Natural killer cell (primary cell): ENCODE data around the gene DDRGK1. TPM values are rescaled to one million over a fixed set of nuclear protein-coding genes. Genes with fewer than 3 reads are reported as not detected.

ENCODE experiments used
- ATAC-seq, 3 donors: fragments of 150-1000 bp in 2 of 3; fragments of 200-7000 bp in 1 of 3; cut with Tn5 transposase; 1 replicate in 1 of 3; 2 replicates in 2 of 3; pipeline ENCODE4 v1.10.0; 2021; ENCODE audit warnings: mild to moderate bottlenecking in 2 of 3, moderate library complexity in 2 of 3
- DNase-seq, 2 donors: peaks; one replicate each; pipeline versions ENCODE4 v3.0.0 to v3.0.0-alpha.2; 2013 to 2021; ENCODE audit warnings: mixed read lengths in 1 of 2
- H3K27ac ChIP-seq: one replicate; pipeline ENCODE4 v1.5.1; 2013; ENCODE audit warnings: mild to moderate bottlenecking, low read length
- H3K27me3 ChIP-seq: one replicate; pipeline ENCODE4 v1.6.1; 2013; ENCODE audit warnings: low read length; ENCODE audit not compliant: control insufficient read depth, insufficient read depth
- H3K36me3 ChIP-seq: one replicate; pipeline ENCODE4 v1.6.1; 2013; ENCODE audit warnings: low read length; ENCODE audit not compliant: control insufficient read depth, insufficient read depth
- H3K4me1 ChIP-seq: one replicate; pipeline ENCODE4 v1.6.1; 2013; ENCODE audit warnings: low read length; ENCODE audit not compliant: control insufficient read depth, insufficient read depth
- H3K4me3 ChIP-seq: one replicate; pipeline ENCODE4 v1.5.1; 2013; ENCODE audit warnings: low read length
- H3K9me3 ChIP-seq: one replicate; pipeline ENCODE4 v1.6.1; 2013; ENCODE audit warnings: low read length; ENCODE audit not compliant: control insufficient read depth, insufficient read depth
- H3K27ac Mint-ChIP-seq, 2 donors: one replicate each; pipeline ENCODE4 v1.8.0; 2022; ENCODE audit warnings: mild to moderate bottlenecking in 2 of 2, mixed read lengths in 2 of 2, moderate library complexity in 1 of 2
- H3K27me3 Mint-ChIP-seq, 2 donors: one replicate each; pipeline ENCODE4 v1.8.0; 2022; ENCODE audit warnings: low read depth in 2 of 2, mixed read lengths in 2 of 2
- H3K36me3 Mint-ChIP-seq: one replicate; pipeline ENCODE4 v1.8.0; 2022; ENCODE audit warnings: mixed read lengths
- H3K4me1 Mint-ChIP-seq, 2 donors: one replicate each; pipeline ENCODE4 v1.8.0; 2022; ENCODE audit warnings: mixed read lengths in 2 of 2
- H3K4me3 Mint-ChIP-seq: one replicate; pipeline ENCODE4 v1.8.0; 2022; ENCODE audit warnings: mild to moderate bottlenecking, moderate library complexity, mixed read lengths
- H3K9me3 Mint-ChIP-seq, 2 donors: one replicate each; pipeline ENCODE4 v1.8.0; 2022; ENCODE audit warnings: mixed read lengths in 2 of 2
- WGBS: methylation state at CpG from one replicate; pipeline ENCODE4 v1.1.7; 2013; ENCODE audit warnings: missing lambda C conversion rate; ENCODE audit not compliant: insufficient coverage; 5-methylcytosine and 5-hydroxymethylcytosine counted together
- intact Hi-C: fragments of 100-400 bp; cut with micrococcal nuclease; formaldehyde crosslinking; loops from one replicate; pipeline ENCODE4 v1.14.2; 2022
- total RNA-seq, 4 donors: library from RNA; stranded (reverse); fragments of 120-200 nt in 1 of 4; gene quantifications; one replicate each; pipeline versions ENCODE4 v1.2.3 to v1.2.4, GENCODE V29; 2013 to 2022
- TF ChIP-seq, protein P1 (sequence below): fragments of 200-600 bp; IDR thresholded peaks from one replicate; pipeline ENCODE4 v1.8.0; 2022; ENCODE audit warnings: antibody characterized with exemption

Gene DDRGK1
- total RNA-seq, 3 donors from 2014 or later (not counting 1 experiment from before 2014, with no cell fraction given): 47.8 to 52.6 (median 52.4) TPM

DNA sequence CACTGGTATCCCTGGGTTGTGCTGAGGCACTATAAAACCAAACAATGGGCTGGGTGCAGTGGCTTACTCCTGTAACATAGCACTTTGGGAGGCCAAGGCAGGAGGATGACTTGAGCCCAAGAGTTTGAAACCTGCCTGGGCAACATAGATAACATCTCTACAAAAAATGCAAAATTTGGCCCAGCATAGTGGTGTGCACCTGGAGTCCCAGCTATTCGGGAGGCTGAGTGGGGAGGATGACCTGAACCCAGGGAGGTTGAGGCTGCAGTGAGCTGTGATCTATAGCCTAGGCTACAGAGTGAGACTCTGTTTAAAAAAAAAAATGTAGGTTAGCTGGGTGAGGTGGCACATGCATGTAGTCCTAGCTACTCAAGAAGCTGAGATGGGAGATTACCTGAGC lies 42.2 kb upstream of the DDRGK1 start:
- H3K9me3 ChIP-seq: no peaks in the 10 kb centered on the region
- no peak for DNase-seq
- 100% methylated on average over 1 of the region's 1 CpG for WGBS
- H3K4me3 ChIP-seq: no peak overlapping the region
- intact Hi-C loops: no loop called here
- Mint-ChIP-seq H3K4me3 (peak overlapping the region; percentile 28), H3K27me3 (peaks cover 43 to 50% of the 10 kb centered on the region in 2 donors), H3K27ac (no peak overlapping the region), H3K36me3 (no peaks in the 10 kb centered on the region), H3K4me1 (peaks cover 0 to 5% of the 10 kb centered on the region in 2 donors), H3K9me3 (no peaks in the 10 kb centered on the region)
- no peak overlapping the region for H3K27ac ChIP-seq
- TF ChIP-seq, protein P1, sequence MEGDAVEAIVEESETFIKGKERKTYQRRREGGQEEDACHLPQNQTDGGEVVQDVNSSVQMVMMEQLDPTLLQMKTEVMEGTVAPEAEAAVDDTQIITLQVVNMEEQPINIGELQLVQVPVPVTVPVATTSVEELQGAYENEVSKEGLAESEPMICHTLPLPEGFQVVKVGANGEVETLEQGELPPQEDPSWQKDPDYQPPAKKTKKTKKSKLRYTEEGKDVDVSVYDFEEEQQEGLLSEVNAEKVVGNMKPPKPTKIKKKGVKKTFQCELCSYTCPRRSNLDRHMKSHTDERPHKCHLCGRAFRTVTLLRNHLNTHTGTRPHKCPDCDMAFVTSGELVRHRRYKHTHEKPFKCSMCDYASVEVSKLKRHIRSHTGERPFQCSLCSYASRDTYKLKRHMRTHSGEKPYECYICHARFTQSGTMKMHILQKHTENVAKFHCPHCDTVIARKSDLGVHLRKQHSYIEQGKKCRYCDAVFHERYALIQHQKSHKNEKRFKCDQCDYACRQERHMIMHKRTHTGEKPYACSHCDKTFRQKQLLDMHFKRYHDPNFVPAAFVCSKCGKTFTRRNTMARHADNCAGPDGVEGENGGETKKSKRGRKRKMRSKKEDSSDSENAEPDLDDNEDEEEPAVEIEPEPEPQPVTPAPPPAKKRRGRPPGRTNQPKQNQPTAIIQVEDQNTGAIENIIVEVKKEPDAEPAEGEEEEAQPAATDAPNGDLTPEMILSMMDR: no peak
- peaks cover 11% of the 10 kb centered on the region for H3K4me1 ChIP-seq
- H3K27me3 ChIP-seq: peaks cover 18% of the 10 kb centered on the region
- ATAC-seq: no peak
- H3K36me3 ChIP-seq: no peaks in the 10 kb centered on the region

GRCh38 chr20:3245711-3246110 lies 41.2 kb upstream of the DDRGK1 start:
- peaks cover 48 to 57% of the 10 kb centered on the region in 2 donors for H3K27me3 Mint-ChIP-seq
- TF ChIP-seq, protein P1: no peak

GRCh38 chr20:3245156-3245555 lies 40.7 kb upstream of the DDRGK1 start:
- no peak overlapping the region for H3K4me3 ChIP-seq
- WGBS: no CpG with 5 or more reads among the region's 2 CpGs
- TF ChIP-seq, protein P1: no peak
- H3K4me1 ChIP-seq: peaks cover 12% of the 10 kb centered on the region
- Mint-ChIP-seq H3K27ac (no peak overlapping the region), H3K36me3 (no peaks in the 10 kb centered on the region), H3K9me3 (no peaks in the 10 kb centered on the region), H3K27me3 (peaks cover 50 to 56% of the 10 kb centered on the region in 2 donors), H3K4me1 (peaks cover 0 to 5% of the 10 kb centered on the region in 2 donors), H3K4me3 (no peak overlapping the region)
- DNase-seq (no peak), ATAC-seq (no peak)
- H3K9me3 ChIP-seq: no peaks in the 10 kb centered on the region
- peaks cover 24% of the 10 kb centered on the region for H3K27me3 ChIP-seq
- H3K36me3 ChIP-seq: no peaks in the 10 kb centered on the region
- intact Hi-C loops: no loop called here
- no peak overlapping the region for H3K27ac ChIP-seq

More at GRCh38 chr20:3245711-3246110, 41.2 kb upstream of the DDRGK1 start:
- Mint-ChIP-seq H3K9me3 (no peaks in the 10 kb centered on the region), H3K27ac (no peak overlapping the region), H3K36me3 (no peaks in the 10 kb centered on the region), H3K4me1 (peaks cover 0 to 5% of the 10 kb centered on the region in 2 donors), H3K4me3 (no peak overlapping the region)
- Histone ChIP-seq H3K9me3 (no peaks in the 10 kb centered on the region), H3K27me3 (peaks cover 18% of the 10 kb centered on the region), H3K27ac (no peak overlapping the region), H3K4me1 (peaks cover 11% of the 10 kb centered on the region), H3K4me3 (no peak overlapping the region), H3K36me3 (no peaks in the 10 kb centered on the region)
- DNase-seq (no peak), ATAC-seq (no peak)
- WGBS: 58% methylated on average over 3 of the region's 4 CpGs
- intact Hi-C loops: no loop called here

DNA sequence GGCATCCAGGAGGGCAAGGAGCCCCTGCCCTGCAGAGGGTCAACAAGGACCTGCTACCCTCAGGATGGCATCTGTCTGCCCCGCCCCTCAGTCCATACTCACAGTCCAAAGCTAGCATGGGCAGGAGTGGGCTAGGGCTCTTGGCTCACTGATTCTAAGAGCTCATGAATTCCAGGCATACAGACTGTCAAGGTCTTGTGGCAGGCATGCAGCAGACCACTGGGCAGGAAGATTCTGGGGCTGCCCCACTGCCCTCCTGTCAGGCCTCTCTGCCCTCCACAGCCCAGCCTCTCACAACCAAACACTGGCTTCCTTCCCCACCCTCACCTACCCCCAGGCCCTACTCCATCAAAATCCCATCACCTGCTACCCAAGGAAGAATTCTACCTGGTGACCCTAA lies 40.1 kb upstream of the DDRGK1 start:
- Histone ChIP-seq H3K4me3 (no peak overlapping the region), H3K4me1 (peaks cover 18% of the 10 kb centered on the region), H3K27ac (no peak overlapping the region), H3K27me3 (peaks cover 27% of the 10 kb centered on the region), H3K36me3 (no peaks in the 10 kb centered on the region), H3K9me3 (no peaks in the 10 kb centered on the region)
- no peak for DNase-seq
- intact Hi-C loops: no loop called here
- 89% methylated on average over 1 of the region's 1 CpG for WGBS
- peaks cover 5 to 10% of the 10 kb centered on the region in 2 donors for H3K4me1 Mint-ChIP-seq
- TF ChIP-seq, protein P1: no peak
- H3K27me3 Mint-ChIP-seq: peaks cover 51 to 56% of the 10 kb centered on the region in 2 donors
- H3K9me3 Mint-ChIP-seq: no peaks in the 10 kb centered on the region
- H3K4me3 Mint-ChIP-seq: no peak overlapping the region
- H3K36me3 Mint-ChIP-seq: no peaks in the 10 kb centered on the region
- no peak overlapping the region for H3K27ac Mint-ChIP-seq
- no peak for ATAC-seq
